ENCODE results near the gene RPS19BP1.

The RPS19BP1 gene

GRCh38 chr22:39527481-39527961 is 5.0 kb downstream of the RPS19BP1 start:
- POLR2A ChIA-PET: interaction anchor here (4.9 kb wide), 1 partner anchor 209 kb away, joined by 35 read pairs; the partner anchor contains the start of gene RPL3
- CTCF ChIA-PET: interaction anchor here (1.9 to 6.1 kb wide), 5 partner anchors 11 to 210 kb away, joined by 7 to 115 read pairs (median 49); partner anchors contain the start of gene RPL3
- no peak for DNase-seq (ENCODE audit: extremely low spot score)
- TF ChIP-seq, protein P1, sequence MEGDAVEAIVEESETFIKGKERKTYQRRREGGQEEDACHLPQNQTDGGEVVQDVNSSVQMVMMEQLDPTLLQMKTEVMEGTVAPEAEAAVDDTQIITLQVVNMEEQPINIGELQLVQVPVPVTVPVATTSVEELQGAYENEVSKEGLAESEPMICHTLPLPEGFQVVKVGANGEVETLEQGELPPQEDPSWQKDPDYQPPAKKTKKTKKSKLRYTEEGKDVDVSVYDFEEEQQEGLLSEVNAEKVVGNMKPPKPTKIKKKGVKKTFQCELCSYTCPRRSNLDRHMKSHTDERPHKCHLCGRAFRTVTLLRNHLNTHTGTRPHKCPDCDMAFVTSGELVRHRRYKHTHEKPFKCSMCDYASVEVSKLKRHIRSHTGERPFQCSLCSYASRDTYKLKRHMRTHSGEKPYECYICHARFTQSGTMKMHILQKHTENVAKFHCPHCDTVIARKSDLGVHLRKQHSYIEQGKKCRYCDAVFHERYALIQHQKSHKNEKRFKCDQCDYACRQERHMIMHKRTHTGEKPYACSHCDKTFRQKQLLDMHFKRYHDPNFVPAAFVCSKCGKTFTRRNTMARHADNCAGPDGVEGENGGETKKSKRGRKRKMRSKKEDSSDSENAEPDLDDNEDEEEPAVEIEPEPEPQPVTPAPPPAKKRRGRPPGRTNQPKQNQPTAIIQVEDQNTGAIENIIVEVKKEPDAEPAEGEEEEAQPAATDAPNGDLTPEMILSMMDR (IDR thresholded peaks at IDR 0.05; ENCODE audit: control extremely low read depth, extremely low read depth, low read depth, missing control alignments): no peak

- DNase-seq (ENCODE audit: extremely low spot score): no peak
- TF ChIP-seq, protein P1 (IDR thresholded peaks at IDR 0.05; ENCODE audit: control extremely low read depth, extremely low read depth, low read depth, missing control alignments): no peak
These were observed 5.8 kb downstream of the RPS19BP1 start for GRCh38 chr22:39526736-39527171.

GRCh38 chr22:39525658-39525975 is 6.9 kb downstream of the RPS19BP1 start:
- TF ChIP-seq, protein P1 (IDR thresholded peaks at IDR 0.05; ENCODE audit: control extremely low read depth, extremely low read depth, low read depth, missing control alignments): no peak
- ChIA-PET CTCF (interaction anchor here (1.3 to 2.0 kb wide), 4 partner anchors 9 to 499 kb away, joined by 4 to 7 read pairs (median 5); no protein-coding TSS in a partner anchor), POLR2A (interaction anchor here (0.7 kb wide), 3 partner anchors 11 to 519 kb away, joined by 3 read pairs; no protein-coding TSS in a partner anchor)
- no peak for DNase-seq (ENCODE audit: extremely low spot score)

More at GRCh38 chr22:39526736-39527171, 5.8 kb downstream of the RPS19BP1 start:
- ChIA-PET CTCF (interaction anchor here (0.8 to 6.1 kb wide), 5 partner anchors 10 to 209 kb away, joined by 3 to 115 read pairs (median 49); partner anchors contain the start of gene RPL3), POLR2A (interaction anchor here (0.6 to 4.9 kb wide), 6 partner anchors 14 to 1856 kb away, joined by 3 to 35 read pairs (median 4); partner anchors contain the start of genes CBX6 and RPL3)

GRCh38 chr22:39524753-39525657 is 7.5 kb downstream of the RPS19BP1 start:
- CTCF ChIA-PET: interaction anchor here (0.6 to 2.0 kb wide), 9 partner anchors 9 to 522 kb away, joined by 3 to 7 read pairs (median 4); no protein-coding TSS in a partner anchor
- POLR2A ChIA-PET: interaction anchor here (0.6 to 1.7 kb wide), 8 partner anchors 11 to 519 kb away, joined by 3 to 5 read pairs (median 3); partner anchors contain the start of gene TAB1
- no peak for DNase-seq (ENCODE audit: extremely low spot score)
- TF ChIP-seq, protein P1 (IDR thresholded peaks at IDR 0.05; ENCODE audit: control extremely low read depth, extremely low read depth, low read depth, missing control alignments): no peak

GRCh38 chr22:39524089-39524752 is 8.3 kb downstream of the RPS19BP1 start:
- ChIA-PET CTCF (interaction anchor here (1.0 to 2.0 kb wide), 7 partner anchors 10 to 523 kb away, joined by 3 to 7 read pairs (median 6); no protein-coding TSS in a partner anchor), POLR2A (interaction anchor here (0.6 to 1.7 kb wide), 7 partner anchors 28 to 823 kb away, joined by 3 to 5 read pairs (median 4); partner anchors contain the start of gene TAB1)
- TF ChIP-seq, protein P1 (IDR thresholded peaks at IDR 0.05; ENCODE audit: control extremely low read depth, extremely low read depth, low read depth, missing control alignments): no peak
- DNase-seq (ENCODE audit: extremely low spot score): no peak

All from GM10248 (cell line).